GM19468 (cell line): ENCODE data around the gene FILIP1.
"Not testable (repeated sequence)": the region's sequence is repeated elsewhere in the genome, so short reads cannot be mapped to it uniquely, and the experiment has no call there.

ENCODE experiments used
- ATAC-seq: cut with Tn5 transposase; IDR thresholded peaks from one replicate; pipeline ENCODE4 v1.9.1; 2021; ENCODE audit warnings: mild to moderate bottlenecking, moderate library complexity, moderate number of reproducible peaks; ENCODE audit not compliant: unreplicated experiment; ENCODE audit errors: extremely low read depth

Gene FILIP1

DNA sequence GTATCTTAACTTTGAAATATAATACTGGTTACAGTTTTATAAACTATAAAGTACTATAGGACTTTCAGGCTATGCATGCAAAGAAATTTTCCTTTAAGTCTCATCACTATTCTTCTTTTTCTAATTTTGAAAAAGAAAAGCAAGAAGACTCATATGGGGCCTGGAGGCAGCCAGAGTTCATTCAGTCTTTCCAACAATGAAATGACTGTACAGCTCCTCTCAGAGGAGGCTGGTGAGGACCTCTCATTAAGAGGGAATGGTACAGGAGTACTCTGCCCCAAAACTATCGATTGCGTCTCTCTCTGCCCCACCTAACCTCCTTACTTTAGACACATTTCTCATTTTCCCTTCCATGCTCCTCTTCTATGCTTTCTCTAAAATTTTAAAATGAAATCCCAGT lies 66.3 kb downstream of the FILIP1 start:
- no peak for ATAC-seq

DNA sequence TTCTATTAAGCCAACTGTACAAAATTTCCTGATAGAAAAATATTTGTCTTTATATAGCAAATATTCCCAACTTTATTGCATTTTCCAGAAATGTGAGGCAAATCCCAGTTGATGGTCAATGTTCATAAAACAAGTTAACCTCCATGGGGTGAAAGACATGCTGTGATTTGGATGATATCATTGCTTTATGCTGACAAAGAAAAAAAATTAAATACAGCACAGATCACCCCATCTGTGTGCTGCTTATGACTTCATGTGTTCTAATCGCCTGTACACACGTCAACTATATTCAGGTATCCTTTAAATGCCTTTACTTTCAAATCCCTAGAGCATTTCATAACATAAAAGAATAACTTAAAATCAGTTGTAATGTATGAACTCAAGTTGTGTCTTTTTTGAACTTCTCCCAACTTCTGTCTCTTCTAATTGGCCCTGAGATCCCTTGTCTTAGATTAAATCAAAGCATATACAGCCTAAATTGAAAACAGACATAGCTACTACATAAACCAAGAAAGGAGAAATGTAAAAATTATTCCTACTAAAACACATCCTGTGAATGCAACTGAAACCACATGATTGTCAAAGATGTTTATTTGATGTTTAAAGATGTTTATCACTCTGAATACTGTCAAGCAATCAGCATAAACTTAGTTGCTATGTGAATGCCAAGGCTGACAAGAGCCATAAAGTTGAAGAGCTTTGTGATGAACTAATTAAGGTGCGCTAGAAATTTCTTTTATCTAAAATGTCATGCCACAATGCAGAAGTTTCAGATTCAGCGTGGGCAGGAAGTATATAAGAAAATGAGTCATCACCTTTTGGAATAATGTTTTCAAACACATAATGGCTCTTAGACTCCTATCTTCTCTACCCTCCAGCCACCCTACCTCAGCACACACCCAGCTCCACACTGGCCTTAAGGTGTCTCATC lies 68.7 kb downstream of the FILIP1 start:
- no peak for ATAC-seq

DNA sequence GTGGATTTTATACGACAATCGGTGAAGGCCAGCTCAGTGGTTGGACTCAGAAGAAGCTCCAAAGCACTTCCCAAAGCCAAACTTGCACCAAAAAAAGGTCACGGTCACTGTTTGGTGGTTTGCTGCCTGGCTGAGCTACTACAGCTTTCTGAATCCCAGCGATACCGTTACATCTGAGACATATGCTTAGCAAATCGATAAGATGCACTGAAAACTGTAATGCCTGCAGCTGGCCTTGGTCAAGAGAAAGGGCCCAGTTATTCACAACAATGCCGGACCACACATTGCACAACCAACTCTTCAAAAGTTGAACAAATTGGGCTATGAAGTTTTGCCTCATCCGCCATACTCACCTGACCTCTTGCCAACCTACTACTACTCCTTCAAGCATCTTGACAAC lies 70.2 kb downstream of the FILIP1 start:
- no peak for ATAC-seq

DNA sequence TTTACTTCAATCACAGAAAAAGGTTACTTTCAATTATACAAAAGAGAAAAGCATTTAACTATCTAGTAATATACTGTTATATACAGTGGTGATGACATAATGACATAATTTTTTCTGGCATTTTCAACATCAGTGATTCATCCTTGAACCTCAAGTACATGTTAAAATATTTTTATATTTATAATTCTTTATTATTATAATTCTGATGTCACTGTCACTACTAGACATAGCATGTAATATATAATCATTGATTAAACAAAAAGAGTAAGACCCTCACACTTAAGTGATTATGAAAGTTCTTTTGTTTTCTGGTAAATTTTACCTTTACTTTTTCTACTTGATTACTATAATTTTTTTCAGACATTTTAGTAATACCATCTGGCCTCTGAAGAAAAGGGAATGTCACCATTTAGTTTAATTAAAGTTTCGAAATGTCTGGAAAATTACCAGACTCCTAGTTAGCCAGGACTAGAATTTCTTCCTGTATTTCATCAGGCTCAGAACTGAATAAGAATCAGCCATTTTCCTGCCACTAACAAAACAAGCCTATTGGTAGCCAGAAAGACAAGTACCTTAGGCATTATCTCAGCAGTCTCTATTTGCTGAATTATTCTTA lies 71.5 kb downstream of the FILIP1 start:
- ATAC-seq = no peak

DNA sequence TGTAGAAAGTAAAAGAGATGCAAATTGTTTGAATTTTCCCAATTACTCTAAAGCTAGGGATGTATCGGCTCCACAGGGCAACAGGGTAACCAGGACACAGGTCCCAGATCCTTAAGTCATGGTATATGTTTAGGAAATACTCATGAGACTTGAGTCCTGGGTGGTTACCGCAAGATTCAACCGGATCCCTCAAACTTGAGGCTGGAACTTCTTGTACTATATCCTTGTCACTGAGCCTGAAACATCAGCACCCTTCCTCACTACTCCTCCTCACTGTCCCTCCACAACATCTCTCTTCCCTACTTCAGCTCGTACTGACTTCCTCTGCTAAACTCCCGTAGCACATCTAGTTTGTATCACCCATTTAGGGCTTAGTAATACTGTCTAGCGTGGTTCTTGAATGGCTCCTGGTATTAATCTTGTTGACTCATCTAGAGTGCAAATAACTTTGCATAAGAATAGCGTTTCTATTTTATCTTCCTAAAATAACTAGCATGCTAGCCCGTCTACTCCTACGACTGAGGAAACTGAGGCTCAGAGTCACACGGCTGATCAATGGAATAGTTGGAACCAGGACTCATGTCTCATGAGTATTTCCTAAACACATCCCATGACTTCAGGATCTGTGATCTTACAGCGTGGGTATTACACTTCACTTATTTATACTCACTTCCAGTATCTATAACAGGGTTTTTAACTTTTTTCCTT lies 72.1 kb downstream of the FILIP1 start:
- no peak for ATAC-seq

DNA sequence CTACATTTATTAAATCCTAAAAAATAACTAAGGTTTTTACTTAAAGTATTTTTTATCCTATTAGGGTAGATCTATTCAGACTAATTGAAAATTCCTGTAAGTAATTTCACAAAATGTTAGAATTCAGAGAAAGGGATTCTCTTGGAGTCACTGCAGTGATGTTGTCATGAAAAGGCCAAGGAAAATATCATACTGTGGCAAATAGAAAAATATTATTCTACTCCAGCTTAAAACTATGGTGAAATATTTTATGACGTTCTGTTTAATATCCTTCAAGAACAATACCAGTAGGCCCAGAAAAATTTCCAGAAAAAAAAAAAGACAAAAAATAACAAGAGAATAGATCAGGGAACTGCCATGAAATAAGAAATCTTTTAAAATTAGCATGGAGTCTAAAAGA lies 73.6 kb downstream of the FILIP1 start:
- ATAC-seq = no peak

DNA sequence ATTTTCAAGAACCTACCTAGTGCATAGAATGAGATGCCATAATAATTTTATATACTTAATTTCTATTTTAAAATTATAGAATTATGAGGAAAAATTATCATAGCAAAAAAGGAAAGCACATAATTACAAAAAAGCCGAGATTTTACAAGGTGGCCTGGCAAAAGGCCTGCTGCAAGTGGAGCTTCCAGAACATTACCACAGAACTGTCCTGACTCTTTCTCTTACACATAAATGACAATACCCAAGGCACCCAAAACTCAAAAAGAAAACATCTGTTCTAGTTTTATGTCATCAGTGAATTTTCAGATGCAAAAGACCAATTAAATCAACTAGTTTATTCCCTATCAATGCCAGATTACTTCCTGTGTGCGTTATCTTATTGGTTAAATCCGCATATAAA lies 74.2 kb downstream of the FILIP1 start:
- ATAC-seq = no peak

DNA sequence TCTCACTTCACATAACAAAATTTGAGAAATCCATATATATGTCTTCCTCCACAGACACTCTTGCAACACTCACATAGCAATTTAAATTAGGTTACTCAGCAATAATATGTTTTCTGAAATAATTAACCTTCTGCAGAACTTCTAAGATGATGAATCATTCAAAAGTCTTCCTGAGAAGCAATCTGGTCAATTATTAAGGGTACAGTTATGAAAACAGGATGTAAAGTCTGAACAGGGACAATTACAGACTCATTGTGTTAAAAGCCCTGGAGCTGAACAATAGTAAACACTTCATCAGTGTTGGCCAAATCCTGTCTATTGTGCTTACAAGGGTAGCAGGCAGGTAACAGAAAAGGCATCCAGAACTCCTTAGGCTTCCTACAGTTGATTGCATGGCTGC lies 75.4 kb downstream of the FILIP1 start:
- ATAC-seq = no peak

DNA sequence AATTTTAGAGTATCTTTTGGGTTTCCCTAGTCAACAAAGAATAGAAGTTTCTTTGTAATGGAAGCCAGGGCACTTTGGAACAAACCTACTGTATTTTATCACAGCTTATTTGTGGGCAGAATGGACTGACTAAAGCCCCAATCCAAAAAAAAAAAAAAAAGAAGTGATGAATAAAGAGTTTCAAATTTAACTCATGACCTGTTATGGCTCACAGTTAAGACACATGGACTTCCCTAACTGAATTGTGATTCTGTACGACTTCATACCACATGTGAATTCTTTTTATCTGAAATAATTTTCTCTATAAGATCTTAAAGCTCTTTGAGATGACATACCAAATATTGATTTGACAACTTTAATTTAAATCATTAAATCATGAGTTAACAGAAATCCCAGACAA lies 77.2 kb downstream of the FILIP1 start:
- ATAC-seq = no peak

DNA sequence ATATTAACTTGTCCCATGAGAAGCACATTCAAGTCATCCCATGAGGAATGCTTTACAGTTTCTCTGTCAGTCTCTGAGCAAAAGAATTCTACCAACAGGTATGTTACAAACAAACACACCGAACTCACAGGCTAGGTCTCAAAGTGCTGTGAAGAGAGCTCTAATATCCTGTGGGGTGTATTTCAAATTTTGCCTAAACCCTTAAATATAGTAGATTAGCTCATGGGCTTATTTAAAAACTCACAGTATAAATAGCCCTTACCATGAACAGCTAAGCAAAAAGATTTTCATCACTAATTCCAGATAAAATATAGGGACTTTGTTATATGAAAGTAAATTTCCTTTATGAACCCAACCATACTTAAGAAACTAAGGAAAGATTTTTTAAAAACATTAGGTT lies 77.8 kb downstream of the FILIP1 start:
- ATAC-seq = no peak

DNA sequence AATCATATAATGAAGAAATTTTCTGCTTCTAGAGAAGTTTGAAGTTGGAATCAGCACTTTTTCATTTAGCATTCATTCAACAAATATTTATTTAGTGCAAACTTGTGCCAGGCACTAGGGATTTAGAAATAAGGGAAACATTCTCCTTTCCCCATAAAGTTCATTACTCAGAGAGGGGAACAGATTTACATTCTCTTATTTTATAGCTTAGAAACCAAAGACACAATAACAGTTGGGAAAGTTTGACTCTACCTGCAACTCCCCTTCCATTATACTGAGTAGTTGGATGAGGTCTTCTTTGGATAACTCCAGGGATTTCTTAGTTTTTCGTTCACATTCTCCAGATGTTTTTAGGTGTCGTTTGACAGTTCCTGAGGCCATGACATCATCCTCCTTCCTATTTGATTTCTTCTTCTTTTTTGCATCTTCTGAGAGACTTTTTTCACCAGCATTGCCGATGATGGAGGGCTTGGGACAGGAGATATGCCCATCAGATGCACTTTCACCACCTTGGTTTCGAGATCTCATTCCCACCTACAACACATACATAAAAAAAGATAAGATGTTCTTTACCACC lies 79.1 kb downstream of the FILIP1 start:
- ATAC-seq = no peak

DNA sequence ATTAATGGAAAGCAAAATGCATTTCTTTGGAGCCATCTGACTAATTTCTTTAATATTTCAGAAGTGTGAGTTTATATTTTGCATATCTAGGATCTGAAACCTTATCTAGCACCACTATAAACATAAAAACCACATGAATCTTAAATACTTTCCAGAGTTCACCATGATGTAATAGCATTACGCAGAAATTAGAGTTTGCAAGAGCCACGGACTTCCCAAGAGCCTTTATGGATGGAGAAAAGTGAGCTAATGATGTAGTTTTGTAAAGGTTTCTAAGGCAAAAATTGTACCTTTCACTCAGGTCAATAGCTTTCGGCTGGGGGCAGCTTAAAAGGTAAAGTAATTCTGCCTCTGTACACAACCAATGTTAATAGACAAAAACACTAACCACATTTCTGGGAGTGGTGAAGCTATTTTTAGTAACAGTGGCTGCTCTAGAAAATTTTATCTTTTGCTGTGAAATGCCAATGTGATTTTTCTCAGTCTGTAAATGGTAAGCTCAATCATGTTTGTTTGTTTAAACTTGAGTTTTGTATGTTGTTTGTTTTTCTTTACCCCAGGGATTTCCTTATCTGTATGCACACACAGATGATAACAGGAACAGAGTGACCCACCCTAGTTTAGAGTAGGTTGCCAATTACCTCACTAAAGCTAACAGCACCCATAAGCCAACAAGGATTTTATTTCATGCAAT lies 80.5 kb downstream of the FILIP1 start:
- no peak for ATAC-seq

DNA sequence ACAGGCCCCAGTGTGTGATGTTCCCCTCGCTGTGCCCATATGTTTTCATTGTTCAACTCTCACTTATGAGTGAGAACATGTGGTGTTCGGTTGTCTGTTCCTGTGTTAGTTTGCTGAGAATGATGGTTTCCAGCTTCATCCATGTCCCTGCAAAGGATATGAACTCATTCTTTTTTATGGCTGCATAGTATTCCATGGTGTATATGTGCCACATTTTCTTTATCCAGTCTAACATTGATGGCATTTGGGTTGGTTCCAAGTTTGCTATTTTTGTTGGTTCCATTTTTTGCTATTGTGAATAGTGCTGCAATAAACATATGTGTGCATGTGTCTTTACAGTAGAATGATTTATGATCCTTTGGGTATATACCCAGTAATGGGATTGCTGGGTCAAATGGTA lies 83.0 kb downstream of the FILIP1 start:
- ATAC-seq = not testable (repeated sequence)

DNA sequence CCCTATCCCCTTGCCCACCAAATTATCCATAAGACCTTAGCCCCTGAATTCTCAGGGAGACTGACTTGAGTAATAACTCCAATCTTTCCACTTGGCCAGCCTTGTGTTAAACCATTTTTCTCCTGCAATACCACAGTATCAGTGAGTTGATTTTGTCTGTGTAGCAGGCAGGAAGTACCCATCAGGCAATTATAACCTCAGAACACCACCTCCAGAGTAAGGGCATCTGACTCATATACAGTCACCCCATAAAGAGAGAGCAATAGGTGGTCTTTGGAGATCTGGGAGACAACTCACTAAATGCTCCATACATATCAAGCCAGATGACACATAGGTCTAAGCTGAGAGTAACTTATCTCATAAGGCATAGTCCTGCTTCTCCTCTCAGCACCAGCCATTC lies 83.7 kb downstream of the FILIP1 start:
- ATAC-seq = no peak

DNA sequence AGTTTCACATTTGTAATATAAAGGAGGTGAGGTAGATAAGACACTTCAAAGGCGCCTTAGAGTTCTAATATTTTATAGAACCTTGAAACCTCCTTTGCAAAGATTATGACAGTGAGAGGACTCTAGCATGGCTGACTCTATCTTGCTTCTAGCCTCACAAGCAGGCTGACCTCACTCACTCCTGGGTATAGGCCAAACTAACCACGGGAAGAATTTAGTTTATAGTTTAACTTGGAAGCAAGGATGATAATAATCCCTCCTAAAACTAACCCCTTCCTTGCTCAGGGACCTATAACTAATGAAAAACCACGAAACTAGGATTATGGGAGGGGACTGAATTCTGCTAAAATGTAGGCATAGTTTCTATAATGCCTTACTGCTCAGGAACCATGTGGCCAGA lies 84.3 kb downstream of the FILIP1 start:
- no peak for ATAC-seq

DNA sequence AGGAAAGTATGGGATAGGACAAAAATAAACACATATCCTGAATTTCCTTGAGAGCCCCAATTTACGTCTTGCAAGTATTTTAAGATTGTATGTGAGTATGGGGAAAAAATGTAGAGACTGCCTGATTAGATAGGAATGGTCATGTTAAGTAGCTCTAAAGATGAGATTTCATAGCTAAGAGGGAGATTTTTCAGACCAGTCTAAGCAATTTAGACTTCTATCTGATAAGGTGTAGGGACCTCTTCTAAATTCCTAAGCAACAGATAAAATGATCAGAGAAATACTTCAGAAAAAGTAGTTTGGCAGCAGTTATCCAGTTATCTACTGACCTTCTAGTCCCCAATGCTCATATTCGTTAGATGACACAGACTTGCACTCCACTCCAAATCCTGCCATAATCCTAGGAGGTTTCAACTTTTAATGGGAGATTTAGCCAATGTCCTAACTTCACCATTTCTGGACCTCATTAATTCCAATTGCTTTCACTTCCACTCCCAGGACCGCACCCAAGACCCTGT lies 90.0 kb downstream of the FILIP1 start:
- no peak for ATAC-seq

DNA sequence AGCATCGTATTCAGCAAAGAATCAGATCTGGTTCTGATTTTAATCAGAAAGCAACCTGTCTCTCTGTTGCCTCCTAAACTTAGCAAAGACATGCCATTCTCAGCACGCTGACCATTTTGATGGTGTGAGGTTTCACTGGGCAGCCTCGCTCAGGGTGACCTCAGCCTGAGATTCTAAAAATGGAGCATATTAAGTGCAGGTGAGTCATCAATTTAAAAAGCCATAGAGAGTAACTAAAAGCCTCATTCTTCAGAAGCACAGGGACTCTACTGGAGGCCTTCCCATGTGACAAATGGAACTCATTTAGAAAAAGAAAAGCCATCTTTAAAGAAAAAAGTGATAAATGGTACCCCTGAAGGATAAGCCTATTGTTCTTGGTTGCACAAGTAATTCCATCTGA lies 91.3 kb downstream of the FILIP1 start:
- ATAC-seq = no peak

DNA sequence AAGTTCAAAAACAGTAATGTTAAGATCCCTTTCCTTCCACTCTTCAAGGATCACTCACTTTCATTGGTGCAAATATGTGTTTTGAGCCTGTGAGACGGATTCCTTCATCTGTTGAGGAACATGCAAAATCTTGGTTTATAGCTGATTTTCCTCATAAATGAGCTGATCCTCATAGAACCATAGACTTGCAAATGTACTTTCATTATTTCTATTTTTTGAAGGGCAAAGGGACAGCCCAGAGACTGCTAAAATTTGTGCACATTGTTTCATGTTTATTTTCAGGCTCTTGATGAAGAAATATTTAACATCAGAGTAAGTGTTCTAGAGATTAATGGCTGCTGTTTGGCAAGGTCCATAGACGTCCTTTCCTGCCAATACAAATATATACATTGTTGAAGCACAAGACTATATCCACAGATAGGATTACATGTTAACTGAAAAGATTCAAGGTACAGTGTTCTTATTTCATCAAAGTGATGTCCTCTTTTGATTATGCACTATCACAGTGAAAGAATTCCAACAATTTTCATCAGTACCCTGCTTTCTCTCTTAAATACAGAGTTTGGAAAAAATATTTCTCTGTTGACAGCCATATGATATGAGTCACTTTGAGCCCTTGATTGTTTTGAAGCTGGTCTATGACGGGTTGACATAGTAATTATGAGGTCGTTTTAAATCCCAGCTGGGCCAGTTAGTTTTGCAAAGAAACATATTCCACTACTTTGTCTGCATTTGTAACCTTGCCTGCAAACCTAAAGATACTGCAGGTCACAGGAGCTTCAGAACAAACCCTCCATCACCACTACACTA lies 95.7 kb downstream of the FILIP1 start:
- no peak for ATAC-seq

DNA sequence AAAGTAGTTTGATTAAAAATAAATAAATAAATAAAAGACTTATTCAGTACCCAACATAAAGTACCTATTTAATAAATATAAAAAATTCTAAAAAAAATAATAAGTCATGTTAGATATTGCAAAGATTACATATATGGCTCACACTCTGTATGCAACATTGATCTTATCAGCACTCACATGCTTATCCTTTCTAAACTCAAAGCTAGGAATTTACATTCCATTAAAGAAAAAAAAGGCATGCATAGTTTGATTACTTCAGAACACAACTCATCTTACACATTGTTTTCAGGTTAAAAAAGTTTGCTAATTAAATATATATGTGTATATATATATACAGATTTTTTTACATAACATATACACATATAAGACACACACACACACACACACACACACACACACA lies 96.4 kb downstream of the FILIP1 start:
- ATAC-seq = no peak
